HG03439 (cell line): Measurements from ENCODE around the gene EP400.

ENCODE experiments used
- ATAC-seq: cut with Tn5 transposase; IDR thresholded peaks from one replicate; pipeline ENCODE4 v1.9.1; 2021; ENCODE audit warnings: mild to moderate bottlenecking, moderate library complexity; ENCODE audit not compliant: unreplicated experiment

Gene EP400

DNA sequence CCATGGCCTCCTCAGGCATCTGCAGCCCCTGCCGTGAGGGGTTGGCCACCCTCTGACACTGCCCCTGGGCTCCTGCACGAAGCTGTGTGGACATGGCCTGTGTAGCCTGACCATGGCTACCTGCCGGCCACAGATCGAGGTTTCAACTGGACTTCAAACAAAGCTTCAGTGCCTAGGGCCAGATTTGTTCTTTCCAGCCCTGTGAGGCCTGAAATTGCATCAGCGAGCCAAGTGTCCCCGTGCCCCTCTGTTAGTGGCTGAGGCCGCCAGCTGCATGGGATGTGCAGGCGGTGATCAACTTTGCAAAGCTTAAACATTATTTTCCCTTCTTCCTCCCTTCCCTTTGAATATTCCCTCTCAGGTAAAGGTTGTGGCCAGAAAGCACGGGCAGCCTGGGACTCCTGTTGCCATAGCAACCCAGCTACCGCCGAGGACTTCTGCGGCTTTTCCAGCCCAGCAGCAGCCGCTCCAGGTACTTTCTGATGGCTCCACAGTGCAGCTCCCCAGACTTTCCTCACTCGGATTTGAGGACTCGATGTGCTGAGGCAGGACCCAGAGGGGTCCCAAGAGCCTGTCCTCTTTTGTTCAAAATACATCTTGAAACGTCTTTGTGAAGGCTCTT, 158.6 kb downstream of the EP400 start:
- no peak for ATAC-seq

DNA sequence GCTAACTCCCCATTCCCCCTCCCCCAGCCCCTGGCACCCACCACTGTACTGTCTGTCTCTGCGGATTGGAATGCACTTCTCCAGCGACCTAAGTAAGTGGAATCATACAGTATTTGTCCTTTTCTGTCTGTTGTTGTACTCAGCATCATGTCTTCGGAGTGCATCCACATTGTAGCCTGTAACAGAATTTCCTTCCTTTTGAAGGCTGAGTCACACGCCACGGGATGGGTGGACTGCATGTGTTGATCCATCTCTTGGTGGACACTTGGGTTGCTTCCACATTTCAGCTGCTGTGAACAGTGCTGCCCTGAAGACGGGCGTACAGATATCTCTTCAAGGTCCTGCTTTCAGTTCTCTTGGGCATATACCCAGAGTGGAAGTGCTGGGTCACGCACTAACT, 160.0 kb downstream of the EP400 start:
- ATAC-seq: no peak

DNA sequence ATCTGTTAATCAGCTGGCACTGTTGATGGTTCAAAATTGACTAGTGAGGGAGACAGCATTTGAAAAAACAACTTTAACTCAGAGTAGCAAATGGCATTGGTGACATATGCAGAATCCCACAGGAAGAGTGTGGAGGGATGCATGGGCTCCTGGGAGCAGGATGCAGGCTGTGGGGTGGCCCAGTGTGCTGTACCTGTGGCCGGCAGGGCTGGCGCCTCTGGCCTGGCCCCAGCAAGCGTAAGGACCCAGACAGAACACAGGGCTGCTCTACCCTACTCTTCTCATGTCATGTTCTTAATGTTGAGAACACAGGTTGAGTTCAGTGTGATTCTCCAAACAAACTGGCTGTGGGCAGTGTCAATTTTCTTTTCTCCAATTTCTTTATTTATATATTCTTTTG, 160.9 kb downstream of the EP400 start:
- ATAC-seq: no peak

DNA sequence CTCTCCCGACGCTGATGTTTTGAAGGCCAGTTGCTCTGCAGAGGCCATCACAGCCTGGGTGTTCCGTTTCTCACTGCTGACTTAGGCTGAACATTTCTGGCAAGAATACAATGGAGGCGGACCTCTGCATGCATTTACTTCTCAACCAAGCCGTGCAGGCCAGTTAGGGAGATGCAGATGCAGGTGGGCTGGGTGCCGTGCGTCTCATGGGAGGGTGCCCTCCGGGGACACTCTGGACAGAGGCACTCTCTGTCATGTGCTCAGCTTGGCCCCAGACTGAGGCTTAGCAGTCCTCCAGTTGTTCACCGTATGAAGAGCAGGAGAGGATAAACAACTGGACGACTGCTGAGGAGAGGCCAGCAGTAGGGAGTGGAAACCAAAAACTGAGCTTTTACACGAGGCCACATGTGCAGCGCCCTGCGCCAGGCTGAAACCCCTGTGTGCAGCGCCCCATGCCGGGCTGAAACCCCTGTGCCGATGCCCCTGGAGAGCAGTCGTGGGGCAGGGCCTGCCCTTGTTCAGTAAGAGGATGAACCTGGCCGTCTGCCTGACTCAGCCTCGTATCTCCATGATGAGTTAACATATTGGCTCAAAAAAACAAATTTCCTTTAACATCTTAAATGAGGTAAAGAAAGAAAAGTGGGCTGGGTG, 162.0 kb downstream of the EP400 start:
- no peak for ATAC-seq

DNA sequence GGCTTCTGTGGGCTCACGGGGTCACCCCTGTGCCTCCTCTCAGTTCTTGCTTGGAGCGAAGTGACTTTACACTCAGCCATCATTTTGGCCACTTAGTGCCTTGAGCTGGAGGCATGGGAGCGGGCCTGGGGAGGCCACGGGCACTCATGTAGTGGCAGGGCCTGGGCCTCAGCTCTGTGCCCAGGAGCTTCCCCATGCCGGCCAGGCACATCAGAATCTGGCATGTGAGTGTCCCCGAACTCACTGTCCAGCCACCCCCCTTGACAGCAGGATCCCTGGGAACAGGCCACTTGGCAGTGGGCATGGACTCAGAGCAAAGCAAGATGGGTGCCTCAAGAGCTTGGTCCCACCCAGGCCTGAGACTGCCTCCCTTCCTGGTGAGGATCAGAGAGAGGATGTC, 164.9 kb downstream of the EP400 start:
- ATAC-seq: no peak

DNA sequence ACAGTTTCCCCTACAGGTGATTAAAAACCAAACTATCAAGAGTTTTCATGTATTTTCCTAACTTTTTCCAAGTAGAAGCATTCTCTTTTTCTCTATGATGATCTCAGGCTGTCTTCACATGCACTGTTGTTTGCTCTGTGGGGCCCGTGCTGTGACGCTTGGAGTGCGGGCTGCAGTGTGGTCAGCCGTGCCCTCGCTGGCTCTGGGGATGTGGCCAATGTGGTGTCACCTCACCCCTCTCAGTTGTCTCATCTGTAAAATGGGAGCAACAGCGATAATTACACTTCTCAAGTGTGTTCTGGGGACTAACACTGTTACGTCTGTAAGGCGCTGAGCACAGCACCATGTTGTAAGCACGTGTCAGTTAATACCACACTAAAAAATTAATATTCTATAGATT, 165.8 kb downstream of the EP400 start:
- no peak for ATAC-seq

DNA sequence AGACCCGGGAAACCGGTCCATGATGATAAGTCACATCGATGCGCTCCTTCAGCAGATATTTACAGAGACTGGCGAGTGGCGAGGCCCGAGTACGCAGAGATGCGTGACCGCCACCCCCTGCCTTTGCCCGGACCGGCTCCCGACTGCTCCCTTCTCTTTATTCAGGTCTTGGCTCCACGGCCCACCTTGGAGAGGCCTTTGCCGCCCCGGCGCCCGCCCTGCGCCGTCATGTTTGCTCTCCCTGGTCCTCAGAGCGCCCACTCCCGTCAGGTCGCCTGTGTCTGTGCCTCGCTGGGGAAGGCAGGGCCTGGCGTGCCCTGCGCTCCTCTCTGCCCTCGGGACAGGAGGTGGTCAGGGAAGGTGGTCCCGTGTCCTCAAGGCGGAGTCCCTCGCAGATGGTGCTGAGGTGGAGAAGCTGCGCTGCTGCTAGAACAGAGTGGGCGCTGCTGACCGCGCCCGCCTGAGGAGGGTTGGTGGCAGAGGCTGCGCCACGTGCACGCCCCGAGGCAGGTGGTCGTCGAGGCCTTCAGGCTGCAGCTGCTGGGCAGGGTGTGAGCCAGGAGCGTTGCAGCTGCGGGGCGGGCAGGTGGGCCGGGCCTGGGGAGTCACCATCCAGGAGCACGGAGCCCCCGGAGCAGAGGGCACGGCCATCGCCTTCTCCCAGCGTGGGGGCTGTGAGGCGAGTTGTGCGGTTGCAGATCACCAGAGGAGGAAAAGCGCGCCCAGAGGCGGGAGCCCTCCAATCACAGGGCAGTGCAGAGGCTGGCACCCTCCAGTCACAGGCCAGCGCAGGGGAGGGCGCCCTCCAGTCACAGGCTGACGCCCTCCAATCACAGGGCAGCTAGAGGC, 167.2 kb downstream of the EP400 start:
- ATAC-seq: no peak

DNA sequence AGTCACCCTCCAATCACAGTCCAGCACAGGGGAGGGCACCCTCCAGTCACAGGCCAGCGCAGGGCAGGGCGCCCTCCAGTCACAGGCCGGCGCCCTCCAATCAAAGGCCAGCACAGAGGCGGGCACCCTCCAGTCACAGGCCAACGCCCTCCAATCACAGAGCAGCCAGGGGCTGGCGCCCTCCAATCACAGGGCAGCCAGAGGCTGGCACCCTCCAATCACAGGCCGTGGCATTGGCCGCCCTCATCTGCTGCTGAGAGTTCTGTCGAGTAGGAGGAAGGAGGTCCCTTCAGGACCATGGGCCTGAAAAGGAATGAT, 167.8 kb downstream of the EP400 start:
- ATAC-seq: no peak

DNA sequence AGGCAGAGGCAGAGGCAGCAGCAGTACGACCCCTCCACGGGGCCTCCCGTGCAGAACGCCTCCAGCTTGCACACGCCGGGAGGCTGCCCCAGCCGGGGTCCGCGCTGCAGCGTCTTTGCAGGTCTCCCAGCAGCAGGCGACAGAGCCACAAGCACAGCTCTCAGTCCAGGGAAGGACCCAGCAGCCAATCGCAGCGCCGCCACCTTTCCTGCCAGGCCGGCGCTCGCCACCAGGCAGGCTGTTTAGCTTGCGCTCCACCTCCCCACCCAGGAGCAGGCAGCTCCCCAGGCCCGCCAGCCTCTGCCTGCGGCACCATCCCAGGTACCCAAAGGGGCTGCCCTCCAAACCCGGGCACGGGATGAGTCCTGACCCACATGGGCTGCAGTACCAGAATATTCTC, 169.1 kb downstream of the EP400 start:
- no peak for ATAC-seq

DNA sequence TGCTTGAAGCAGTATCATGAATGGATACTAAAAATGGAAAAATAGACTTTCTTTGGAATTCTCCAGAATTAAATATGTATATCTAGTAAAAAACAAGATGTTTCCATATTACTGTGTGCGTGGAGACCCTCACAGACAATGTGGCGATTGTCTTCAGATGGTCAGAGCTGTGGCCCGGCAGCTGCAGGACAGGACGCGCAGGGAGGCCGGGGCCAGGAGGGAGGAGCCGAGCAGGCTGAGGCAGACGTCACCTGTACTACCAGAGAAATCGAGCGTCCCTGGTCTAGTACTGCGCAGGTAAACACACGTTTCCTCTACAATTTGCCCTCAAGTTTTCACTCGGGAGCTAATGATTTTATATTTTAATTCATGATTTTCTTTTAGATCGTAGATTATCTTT, 171.5 kb downstream of the EP400 start:
- ATAC-seq: no peak

DNA sequence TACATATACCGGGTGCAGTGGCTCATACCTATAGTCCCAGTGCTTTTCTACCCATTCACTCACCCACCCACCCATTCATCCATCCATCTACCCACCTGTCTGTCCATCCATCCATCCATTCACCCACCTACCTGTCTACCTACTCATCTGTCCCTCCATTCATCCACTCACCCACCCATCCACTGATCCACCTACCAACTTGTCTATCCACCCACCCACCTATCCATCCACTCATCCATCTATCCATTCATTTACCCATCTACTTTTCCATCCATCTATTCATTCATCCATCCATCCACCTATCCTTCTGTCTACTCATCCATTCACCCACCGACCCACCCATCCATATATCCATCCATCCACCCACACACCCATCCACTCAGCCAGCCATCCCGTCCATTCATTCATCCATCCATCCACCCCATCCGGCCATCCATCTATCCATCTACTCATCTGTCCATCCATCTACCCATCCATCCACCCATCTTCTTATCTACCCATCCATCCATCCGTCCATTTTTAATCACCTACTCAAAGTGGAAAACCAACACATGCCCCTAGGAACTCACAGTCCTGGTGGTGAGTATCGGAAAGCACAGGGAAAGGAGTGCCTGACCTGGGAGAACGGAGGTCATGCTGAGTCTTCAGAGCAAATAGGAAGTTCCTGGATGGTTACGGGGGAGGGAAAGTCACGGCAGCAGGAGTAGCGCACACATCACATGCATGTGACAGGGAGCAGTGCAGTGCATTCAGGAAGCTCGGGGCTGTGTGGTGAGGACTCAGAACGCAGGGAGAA, 174.4 kb downstream of the EP400 start:
- no peak for ATAC-seq

DNA sequence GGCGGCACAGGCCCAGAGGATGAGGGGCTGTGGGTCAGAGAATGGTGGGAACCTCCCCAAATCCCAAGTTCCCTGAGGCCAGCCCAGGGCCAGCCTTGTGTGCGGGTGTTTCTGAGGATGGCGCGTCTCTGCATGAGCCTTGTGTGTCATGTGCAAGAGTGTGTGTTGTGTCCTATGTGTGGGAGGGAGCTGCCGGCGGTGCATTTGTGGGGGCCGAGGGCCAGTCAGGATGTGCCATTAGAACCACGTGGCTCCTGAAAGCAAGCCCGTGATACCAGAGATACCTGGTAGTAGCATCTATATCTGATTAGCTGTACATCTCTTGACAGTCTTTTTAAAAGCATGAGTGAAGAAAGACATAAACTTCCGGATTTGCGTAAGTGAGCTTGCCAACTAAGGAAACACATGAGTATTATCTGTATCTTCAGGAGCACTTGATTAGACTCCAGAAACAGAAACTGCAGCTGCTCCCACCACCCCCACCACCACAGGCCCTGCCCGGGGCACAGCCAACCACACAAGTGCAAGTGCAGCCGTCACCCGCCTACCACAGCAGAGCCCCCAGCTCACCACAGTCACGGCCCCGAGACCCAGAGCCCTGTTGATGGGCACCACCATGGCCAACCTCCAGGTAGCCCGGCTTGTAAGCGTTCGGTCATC, 175.2 kb downstream of the EP400 start:
- ATAC-seq: no peak

DNA sequence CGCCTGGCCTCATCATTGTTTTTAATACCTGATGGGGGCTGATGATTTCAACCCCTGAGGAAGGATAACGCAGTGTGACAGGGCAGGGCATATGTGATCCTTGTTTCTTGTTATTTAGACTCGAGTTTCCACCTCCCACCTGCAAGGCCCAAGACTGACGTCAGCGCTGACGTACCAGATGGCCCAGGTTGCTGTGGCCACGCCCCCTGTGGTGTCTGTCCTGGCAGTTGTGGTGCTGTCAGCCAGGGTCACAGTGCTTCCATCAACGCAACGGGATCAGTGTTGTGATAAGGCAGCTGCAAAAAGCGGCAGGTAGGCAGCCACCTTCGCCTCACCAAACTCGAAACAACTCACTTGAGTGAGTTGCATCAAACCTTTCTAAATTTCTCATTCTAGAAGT, 176.0 kb downstream of the EP400 start:
- ATAC-seq: no peak

DNA sequence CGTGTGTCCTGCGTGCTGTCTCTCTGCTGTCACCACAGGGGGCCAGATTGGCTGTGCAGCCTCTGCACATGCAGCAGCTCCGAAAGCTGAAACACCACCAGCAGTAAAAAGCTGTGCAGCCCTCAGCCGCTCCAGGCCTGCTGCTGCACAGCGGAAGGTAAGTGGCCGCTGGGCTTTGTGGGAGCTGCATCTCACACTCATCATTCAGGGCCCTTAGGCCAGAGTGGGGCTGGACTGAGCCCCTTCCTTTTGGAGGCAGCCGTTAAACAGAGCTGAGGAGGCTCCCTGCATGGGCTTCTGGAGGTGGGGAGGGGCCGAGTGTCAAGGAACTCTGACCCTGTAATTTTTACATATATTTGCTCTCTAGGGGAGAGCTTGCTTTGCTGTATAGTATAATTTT, 177.3 kb downstream of the EP400 start:
- no peak for ATAC-seq

DNA sequence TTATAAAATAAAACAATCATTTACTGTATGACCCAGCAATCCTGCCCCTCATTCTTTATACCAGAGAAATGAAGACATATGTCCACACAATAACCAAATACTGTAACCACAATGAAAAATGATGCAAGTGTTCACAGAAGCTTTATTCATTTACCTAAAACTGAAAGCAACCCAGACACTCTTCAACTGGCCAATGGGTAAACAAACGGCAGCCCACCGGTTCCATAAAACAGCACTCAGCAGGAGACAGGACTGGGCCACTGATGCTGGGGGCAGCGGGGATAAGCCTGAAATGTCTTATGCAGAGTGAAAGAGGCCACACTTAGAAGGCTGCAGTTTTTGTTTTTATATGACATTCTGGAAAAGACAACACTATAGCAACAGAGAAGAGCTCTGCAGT, 179.3 kb downstream of the EP400 start:
- no peak for ATAC-seq

DNA sequence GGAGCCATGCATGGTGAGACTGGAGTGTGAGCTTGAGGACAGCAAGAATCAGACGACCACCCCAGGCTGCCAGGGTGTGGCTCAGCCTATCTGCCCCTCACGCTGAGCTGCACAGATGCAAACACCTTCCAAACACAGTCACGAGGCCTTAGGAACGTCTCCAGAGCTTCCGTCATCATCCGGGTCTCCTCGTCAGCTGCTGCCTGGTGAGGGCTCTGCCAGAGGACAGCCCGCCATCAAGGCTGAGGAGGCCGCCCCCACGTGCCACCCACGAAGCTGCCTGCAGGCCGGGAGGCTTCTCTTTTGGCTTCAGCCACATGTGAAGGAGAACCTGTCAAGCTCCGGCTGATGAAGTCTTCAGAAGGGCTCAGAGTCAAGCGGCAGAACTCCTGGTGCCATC, 180.9 kb downstream of the EP400 start:
- no peak for ATAC-seq
